ENCODE results near the gene TPRN.

Gene TPRN

GRCh38 chr9:137170486-137171148 is 29.9 kb downstream of the TPRN start:
- DNase-seq = no peak

- DNase-seq = no peak
Measured at GRCh38 chr9:137169896-137170358, 30.6 kb downstream of the TPRN start, which contains the start of gene LRRC26. Gene LRRC26 (minus strand): TSS chr9:137170051. CDS start chr9:137169943, 108 bp downstream.

GRCh38 chr9:137168904-137169856 is 31.4 kb downstream of the TPRN start:
- DNase-seq = no peak

- DNase-seq = no peak
Measured at GRCh38 chr9:137168573-137168903, 32.0 kb downstream of the TPRN start.

GRCh38 chr9:137167747-137168572 is 32.6 kb downstream of the TPRN start:
- DNase-seq = no peak

- no peak for DNase-seq
Measured at GRCh38 chr9:137167277-137167746, 33.2 kb downstream of the TPRN start.

GRCh38 chr9:137166380-137167229 is 33.9 kb downstream of the TPRN start:
- no peak for DNase-seq

GRCh38 chr9:137165250-137165836 is 35.2 kb downstream of the TPRN start:
- no peak for DNase-seq

- no peak for DNase-seq
Measured at GRCh38 chr9:137164370-137165249, 35.9 kb downstream of the TPRN start.

- no peak for DNase-seq
Measured at GRCh38 chr9:137163805-137164204, 36.7 kb downstream of the TPRN start.

GRCh38 chr9:137163365-137163715 is 37.2 kb downstream of the TPRN start:
- no peak for DNase-seq

GRCh38 chr9:137162505-137163364 is 37.8 kb downstream of the TPRN start:
- no peak for DNase-seq

GRCh38 chr9:137161558-137162486 is 38.7 kb downstream of the TPRN start:
- no peak for DNase-seq

- DNase-seq = no peak
Measured at GRCh38 chr9:137160716-137161557, 39.6 kb downstream of the TPRN start.

GRCh38 chr9:137160054-137160425 is 40.5 kb downstream of the TPRN start:
- DNase-seq = no peak

- DNase-seq = no peak
Measured at GRCh38 chr9:137159105-137160053, 41.2 kb downstream of the TPRN start.

Measured in right hindlimb (tissue), 1 donor.